Testis (tissue), 2 donors: ENCODE results near the gene TNNI2.

Source experiments
- POLR2A ChIP-seq: fragments of 450-650 bp; IDR thresholded peaks from one replicate; pipeline ENCODE4 v1.6.1; 2017; ENCODE audit warnings: antibody characterized with exemption, mild to moderate bottlenecking, moderate library complexity
- TF ChIP-seq, protein P1 (sequence below), 3 experiments: fragments of 450-650 bp in 2 of 3; fragments of 200-600 bp in 1 of 3; sonication (generic) in 1 of 3; IDR thresholded peaks; one replicate each; pipeline ENCODE4 v1.5.1; 2016 to 2019; ENCODE audit warnings: antibody characterized with exemption in 3 of 3, mild to moderate bottlenecking in 2 of 3, moderate library complexity in 1 of 3

GRCh38 chr11:1792461-1792860 lies 46.3 kb upstream of the TNNI2 start:
- TF ChIP-seq, protein P1, sequence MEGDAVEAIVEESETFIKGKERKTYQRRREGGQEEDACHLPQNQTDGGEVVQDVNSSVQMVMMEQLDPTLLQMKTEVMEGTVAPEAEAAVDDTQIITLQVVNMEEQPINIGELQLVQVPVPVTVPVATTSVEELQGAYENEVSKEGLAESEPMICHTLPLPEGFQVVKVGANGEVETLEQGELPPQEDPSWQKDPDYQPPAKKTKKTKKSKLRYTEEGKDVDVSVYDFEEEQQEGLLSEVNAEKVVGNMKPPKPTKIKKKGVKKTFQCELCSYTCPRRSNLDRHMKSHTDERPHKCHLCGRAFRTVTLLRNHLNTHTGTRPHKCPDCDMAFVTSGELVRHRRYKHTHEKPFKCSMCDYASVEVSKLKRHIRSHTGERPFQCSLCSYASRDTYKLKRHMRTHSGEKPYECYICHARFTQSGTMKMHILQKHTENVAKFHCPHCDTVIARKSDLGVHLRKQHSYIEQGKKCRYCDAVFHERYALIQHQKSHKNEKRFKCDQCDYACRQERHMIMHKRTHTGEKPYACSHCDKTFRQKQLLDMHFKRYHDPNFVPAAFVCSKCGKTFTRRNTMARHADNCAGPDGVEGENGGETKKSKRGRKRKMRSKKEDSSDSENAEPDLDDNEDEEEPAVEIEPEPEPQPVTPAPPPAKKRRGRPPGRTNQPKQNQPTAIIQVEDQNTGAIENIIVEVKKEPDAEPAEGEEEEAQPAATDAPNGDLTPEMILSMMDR (IDR thresholded peaks at IDR 0.05): no peak
- TF ChIP-seq POLR2A: no peak
